Memory B cell (primary cell): ENCODE data around the gene RAP1GAP2.
"Not testable (repeated sequence)": the region's sequence is repeated elsewhere in the genome, so short reads cannot be mapped to it uniquely, and the experiment has no call there.

ENCODE experiments used
- ATAC-seq: fragments of 150-1000 bp; cut with Tn5 transposase; 2 replicates; pipeline ENCODE4 v1.10.0; 2021; ENCODE audit warnings: low read depth, mild to moderate bottlenecking, moderate library complexity
- DNase-seq, 2 donors: peaks; one replicate each; pipeline ENCODE4 v3.0.0; 2022; ENCODE audit warnings: low spot score in 2 of 2
- H3K27ac Mint-ChIP-seq: one replicate; pipeline ENCODE4 v1.8.0; 2022; ENCODE audit warnings: mild to moderate bottlenecking, moderate library complexity, mixed read lengths
- H3K27me3 Mint-ChIP-seq: one replicate; pipeline ENCODE4 v1.8.0; 2022; ENCODE audit warnings: mixed read lengths
- H3K36me3 Mint-ChIP-seq: one replicate; pipeline ENCODE4 v1.8.0; 2022; ENCODE audit warnings: mild to moderate bottlenecking, mixed read lengths
- H3K4me1 Mint-ChIP-seq: one replicate; pipeline ENCODE4 v1.8.0; 2022; ENCODE audit warnings: mixed read lengths
- H3K4me3 Mint-ChIP-seq: one replicate; pipeline ENCODE4 v1.8.0; 2022; ENCODE audit warnings: mild to moderate bottlenecking, moderate library complexity, mixed read lengths
- H3K9me3 Mint-ChIP-seq: one replicate; pipeline ENCODE4 v1.8.0; 2022; ENCODE audit warnings: mixed read lengths

Gene RAP1GAP2

GRCh38 chr17:2883544-2884213, 87.4 kb downstream of the RAP1GAP2 start:
- ATAC-seq (no peak), DNase-seq (no peak)
- Mint-ChIP-seq H3K4me1 (peaks cover 20% of the 10 kb centered on the region), H3K27me3 (no peaks in the 10 kb centered on the region), H3K36me3 (peaks cover 7% of the 10 kb centered on the region), H3K4me3 (no peak overlapping the region), H3K27ac (no peak overlapping the region), H3K9me3 (no peaks in the 10 kb centered on the region)

GRCh38 chr17:2885733-2886132, 89.5 kb downstream of the RAP1GAP2 start:
- no peak for DNase-seq
- ATAC-seq = no peak
- Mint-ChIP-seq H3K9me3 (no peaks in the 10 kb centered on the region), H3K27me3 (no peaks in the 10 kb centered on the region), H3K4me1 (peaks cover 17% of the 10 kb centered on the region), H3K36me3 (peaks cover 3% of the 10 kb centered on the region), H3K4me3 (no peak overlapping the region), H3K27ac (no peak overlapping the region)

GRCh38 chr17:2888326-2888725, 92.1 kb downstream of the RAP1GAP2 start:
- H3K4me1 Mint-ChIP-seq = peaks cover 25% of the 10 kb centered on the region
- no peak overlapping the region for H3K27ac Mint-ChIP-seq
- no peak overlapping the region for H3K4me3 Mint-ChIP-seq

GRCh38 chr17:2889256-2889655, 93.0 kb downstream of the RAP1GAP2 start:
- no peaks in the 10 kb centered on the region for H3K27me3 Mint-ChIP-seq
- H3K4me1 Mint-ChIP-seq = peaks cover 20% of the 10 kb centered on the region
- no peak overlapping the region for H3K27ac Mint-ChIP-seq
- peaks cover 12% of the 10 kb centered on the region for H3K36me3 Mint-ChIP-seq
- H3K9me3 Mint-ChIP-seq = no peaks in the 10 kb centered on the region
- ATAC-seq (no peak), DNase-seq (no peak)
- no peak overlapping the region for H3K4me3 Mint-ChIP-seq

More at GRCh38 chr17:2888326-2888725, 92.1 kb downstream of the RAP1GAP2 start:
- no peaks in the 10 kb centered on the region for H3K9me3 Mint-ChIP-seq
- ATAC-seq (no peak), DNase-seq (no peak)
- peaks cover 12% of the 10 kb centered on the region for H3K36me3 Mint-ChIP-seq
- H3K27me3 Mint-ChIP-seq = no peaks in the 10 kb centered on the region

- not testable (repeated sequence) for H3K27ac Mint-ChIP-seq, H3K27me3 Mint-ChIP-seq, H3K4me3 Mint-ChIP-seq, H3K9me3 Mint-ChIP-seq, ATAC-seq, DNase-seq
- H3K4me1 Mint-ChIP-seq = peaks cover 18% of the 10 kb centered on the region
- H3K36me3 Mint-ChIP-seq = peaks cover 14% of the 10 kb centered on the region
These were observed 94.5 kb downstream of the RAP1GAP2 start for GRCh38 chr17:2890778-2891177.

- peaks cover 3% of the 10 kb centered on the region for H3K27me3 Mint-ChIP-seq
- DNase-seq = no peak
- no peak for ATAC-seq
- no peaks in the 10 kb centered on the region for H3K9me3 Mint-ChIP-seq
- peaks cover 16% of the 10 kb centered on the region for H3K36me3 Mint-ChIP-seq
- no peak overlapping the region for H3K4me3 Mint-ChIP-seq
- H3K4me1 Mint-ChIP-seq = peaks cover 18% of the 10 kb centered on the region
- H3K27ac Mint-ChIP-seq = peak overlapping the region; percentile 32
These were observed 96.2 kb downstream of the RAP1GAP2 start for GRCh38 chr17:2892305-2892971.

GRCh38 chr17:2893422-2893914, 97.2 kb downstream of the RAP1GAP2 start:
- Mint-ChIP-seq H3K4me3 (no peak overlapping the region), H3K4me1 (peaks cover 15% of the 10 kb centered on the region), H3K27me3 (peaks cover 3% of the 10 kb centered on the region), H3K9me3 (no peaks in the 10 kb centered on the region), H3K36me3 (peaks cover 17% of the 10 kb centered on the region), H3K27ac (no peak overlapping the region)
- no peak for DNase-seq
- ATAC-seq = no peak

- Mint-ChIP-seq H3K9me3 (no peaks in the 10 kb centered on the region), H3K4me1 (peaks cover 19% of the 10 kb centered on the region), H3K4me3 (no peak overlapping the region), H3K36me3 (peaks cover 22% of the 10 kb centered on the region), H3K27me3 (peaks cover 3% of the 10 kb centered on the region), H3K27ac (no peak overlapping the region)
- DNase-seq (no peak), ATAC-seq (no peak)
These were observed 98.5 kb downstream of the RAP1GAP2 start for GRCh38 chr17:2894782-2895181.

- no peaks in the 10 kb centered on the region for H3K9me3 Mint-ChIP-seq
These were observed 101.4 kb downstream of the RAP1GAP2 start for GRCh38 chr17:2897605-2898004.

GRCh38 chr17:2898255-2898926, 102.2 kb downstream of the RAP1GAP2 start:
- DNase-seq (no peak), ATAC-seq (no peak)
- Mint-ChIP-seq H3K9me3 (no peaks in the 10 kb centered on the region), H3K4me1 (peaks cover 8% of the 10 kb centered on the region), H3K27me3 (peaks cover 3% of the 10 kb centered on the region), H3K4me3 (no peak overlapping the region), H3K36me3 (peaks cover 18% of the 10 kb centered on the region), H3K27ac (no peak overlapping the region)

More at GRCh38 chr17:2897605-2898004, 101.4 kb downstream of the RAP1GAP2 start:
- Mint-ChIP-seq H3K36me3 (peaks cover 21% of the 10 kb centered on the region), H3K4me3 (no peak overlapping the region), H3K27me3 (peaks cover 3% of the 10 kb centered on the region), H3K27ac (no peak overlapping the region), H3K4me1 (peaks cover 11% of the 10 kb centered on the region)
- no peak for DNase-seq
- ATAC-seq = no peak

GRCh38 chr17:2899906-2900305, 103.7 kb downstream of the RAP1GAP2 start:
- Mint-ChIP-seq H3K27me3 (peaks cover 3% of the 10 kb centered on the region), H3K4me3 (no peak overlapping the region), H3K27ac (no peak overlapping the region), H3K4me1 (peaks cover 8% of the 10 kb centered on the region), H3K36me3 (peaks cover 16% of the 10 kb centered on the region), H3K9me3 (no peaks in the 10 kb centered on the region)
- DNase-seq (no peak), ATAC-seq (no peak)

- Mint-ChIP-seq H3K27ac (no peak overlapping the region), H3K27me3 (peaks cover under 1% of the 10 kb centered on the region), H3K9me3 (no peaks in the 10 kb centered on the region), H3K4me1 (peaks cover 11% of the 10 kb centered on the region), H3K36me3 (peaks cover 19% of the 10 kb centered on the region), H3K4me3 (no peak overlapping the region)
- ATAC-seq (no peak), DNase-seq (no peak)
These were observed 104.6 kb downstream of the RAP1GAP2 start for GRCh38 chr17:2900842-2901241.

- Mint-ChIP-seq H3K9me3 (no peaks in the 10 kb centered on the region), H3K27me3 (no peaks in the 10 kb centered on the region), H3K27ac (no peak overlapping the region), H3K4me1 (peaks cover 11% of the 10 kb centered on the region), H3K4me3 (no peak overlapping the region), H3K36me3 (peaks cover 20% of the 10 kb centered on the region)
- no peak for ATAC-seq
- no peak for DNase-seq
These were observed 105.3 kb downstream of the RAP1GAP2 start for GRCh38 chr17:2901582-2901981.

GRCh38 chr17:2902546-2902945, 106.3 kb downstream of the RAP1GAP2 start:
- H3K27ac Mint-ChIP-seq = no peak overlapping the region
- DNase-seq = no peak
- H3K36me3 Mint-ChIP-seq = peaks cover 28% of the 10 kb centered on the region
- H3K27me3 Mint-ChIP-seq = no peaks in the 10 kb centered on the region
- H3K9me3 Mint-ChIP-seq = no peaks in the 10 kb centered on the region
- ATAC-seq = no peak
- H3K4me1 Mint-ChIP-seq = peaks cover 11% of the 10 kb centered on the region
- no peak overlapping the region for H3K4me3 Mint-ChIP-seq
